Panc1 (cell line): ENCODE data around the gene RNF38. TPM values are rescaled to one million over a fixed set of nuclear protein-coding genes. Genes with fewer than 3 reads are reported as not detected.
"Not testable (repeated sequence)": the region's sequence is repeated elsewhere in the genome, so short reads cannot be mapped to it uniquely, and the experiment has no call there.

Experiments used
- ATAC-seq: fragments of 200-7000 bp; cut with Tn5 transposase; 2 replicates; pipeline ENCODE4 v1.9.1; 2020; ENCODE audit warnings: mild to moderate bottlenecking, moderate library complexity
- BruUV-seq: library from RNA; stranded (reverse); fragments of 400-500 nt; replicated peaks from 2 replicates; lab custom pipeline; 2021; lab: Mats Ljungman, UMichigan
- CTCF ChIA-PET: fragments of 300-600 bp; sonication (Branson Sonifier 250); formaldehyde crosslinking; loops from one replicate; lab custom pipeline; 2022; ENCODE audit warnings: antibody characterized with exemption; lab: Charles Lee
- POLR2A ChIA-PET: fragments of 300-600 bp; sonication (Branson Sonifier 250); formaldehyde crosslinking; loops from one replicate; lab custom pipeline; 2022; ENCODE audit warnings: antibody characterized with exemption; lab: Charles Lee
- DNase-seq: peaks from one replicate; pipeline ENCODE4 v3.0.0-alpha.2; 2010; ENCODE audit warnings: low read depth, low spot score
- H3K27ac ChIP-seq: 2 replicates; pipeline ENCODE4 v1.5.1; 2011; ENCODE audit warnings: mild to moderate bottlenecking, low read length, inconsistent platforms
- H3K27me3 ChIP-seq: fragments of 200-500 bp; sonication (Bioruptor generic); 2 replicates; pipeline ENCODE4 v1.6.0; 2014; ENCODE audit warnings: low read length, inconsistent platforms; ENCODE audit not compliant: control insufficient read depth, insufficient read depth
- H3K36me3 ChIP-seq: fragments of 200-500 bp; sonication (Bioruptor generic); 2 replicates; pipeline ENCODE4 v1.5.1; 2014; ENCODE audit warnings: inconsistent platforms, mild to moderate bottlenecking, low read length, moderate library complexity; ENCODE audit not compliant: control insufficient read depth, insufficient read depth
- H3K4me1 ChIP-seq: 2 replicates; pipeline ENCODE4 v1.5.1; 2011; ENCODE audit warnings: inconsistent platforms, mild to moderate bottlenecking, low read length, moderate library complexity; ENCODE audit not compliant: control insufficient read depth, insufficient read depth
- H3K4me3 ChIP-seq, 2 experiments: 2 replicates each; pipeline ENCODE4 v1.5.1; 2011 to 2012; ENCODE audit warnings: low read depth in 2 of 2, low read length in 2 of 2, mild to moderate bottlenecking in 2 of 2, inconsistent platforms in 1 of 2, moderate library complexity in 1 of 2
- H3K9me3 ChIP-seq: fragments of 200-500 bp; sonication (Bioruptor generic); 2 replicates; pipeline ENCODE4 v1.5.1; 2014; ENCODE audit warnings: low read depth, mild to moderate bottlenecking, inconsistent platforms, low read length, moderate library complexity; ENCODE audit not compliant: control insufficient read depth, insufficient read depth
- POLR2AphosphoS5 ChIP-seq: IDR thresholded peaks from 2 replicates; pipeline ENCODE4 v1.6.1; 2012; ENCODE audit warnings: mild to moderate bottlenecking, low read depth, low read length, moderate library complexity
- SIN3A ChIP-seq: IDR thresholded peaks from 2 replicates; pipeline ENCODE4 v1.6.1; 2012; ENCODE audit warnings: low read depth, mild to moderate bottlenecking, low read length, moderate library complexity, borderline replicate concordance; ENCODE audit not compliant: insufficient read depth
- TCF7L2 ChIP-seq: IDR thresholded peaks from 2 replicates; pipeline ENCODE4 v1.6.1; 2011; ENCODE audit warnings: mild to moderate bottlenecking, low read depth, low read length, inconsistent platforms
- in situ Hi-C: cut with HindIII; loops from 2 replicates; pipeline ENCODE4 v1.10.0; 2016; ENCODE audit warnings: low sequenced_read_pairs, low pct_unique_long_range_greater_than_20kb
- intact Hi-C: fragments of 100-400 bp; cut with micrococcal nuclease; formaldehyde crosslinking; loops from one replicate; pipeline ENCODE4 v1.10.0; 2022; ENCODE audit not compliant: unreplicated experiment
- total RNA-seq: library from RNA; stranded (reverse); gene quantifications from one replicate; pipeline ENCODE4 v1.2.1, GENCODE V29; 2021; ENCODE audit not compliant: unreplicated experiment
- TF ChIP-seq, protein P1 (sequence below), 2 experiments: IDR thresholded peaks; 2 replicates each; pipeline ENCODE4 v1.6.1; 2011 to 2012; ENCODE audit warnings: low read depth in 2 of 2, control low read depth in 1 of 2, low read length in 1 of 2, mild to moderate bottlenecking in 1 of 2, moderate library complexity in 1 of 2; ENCODE audit not compliant: insufficient read depth in 1 of 2
- TF ChIP-seq, protein P2 (sequence below): fragments of 450-650 bp; IDR thresholded peaks from 2 replicates; pipeline ENCODE4 v1.5.1; 2017; ENCODE audit warnings: mild to moderate bottlenecking

The RNF38 gene
- total RNA-seq, 1 experiment from 2014 or later = 78.0 TPM

GRCh38 chr9:36416890-36417289 lies 16.8 kb upstream of the RNF38 start:
- CTCF ChIA-PET = interaction anchor here (0.7 kb wide), 1 partner anchor 10 kb away, joined by 4 read pairs; no protein-coding TSS in a partner anchor
- DNase-seq = no peak
- intact Hi-C loops (no loop called here), in situ Hi-C loops (no loop called here)
- POLR2A ChIA-PET = no interaction called here
- Histone ChIP-seq H3K4me1 (peaks cover 24% of the 10 kb centered on the region), H3K27ac (no peak overlapping the region), H3K9me3 (no peaks in the 10 kb centered on the region), H3K27me3 (no peaks in the 10 kb centered on the region), H3K36me3 (no peaks in the 10 kb centered on the region), H3K4me3 (no peak overlapping the region)
- no TSS peak for BruUV-seq
- no peak for ATAC-seq
- TF ChIP-seq POLR2AphosphoS5 (no peak), TCF7L2 (no peak), SIN3A (no peak)
- TF ChIP-seq, protein P1, sequence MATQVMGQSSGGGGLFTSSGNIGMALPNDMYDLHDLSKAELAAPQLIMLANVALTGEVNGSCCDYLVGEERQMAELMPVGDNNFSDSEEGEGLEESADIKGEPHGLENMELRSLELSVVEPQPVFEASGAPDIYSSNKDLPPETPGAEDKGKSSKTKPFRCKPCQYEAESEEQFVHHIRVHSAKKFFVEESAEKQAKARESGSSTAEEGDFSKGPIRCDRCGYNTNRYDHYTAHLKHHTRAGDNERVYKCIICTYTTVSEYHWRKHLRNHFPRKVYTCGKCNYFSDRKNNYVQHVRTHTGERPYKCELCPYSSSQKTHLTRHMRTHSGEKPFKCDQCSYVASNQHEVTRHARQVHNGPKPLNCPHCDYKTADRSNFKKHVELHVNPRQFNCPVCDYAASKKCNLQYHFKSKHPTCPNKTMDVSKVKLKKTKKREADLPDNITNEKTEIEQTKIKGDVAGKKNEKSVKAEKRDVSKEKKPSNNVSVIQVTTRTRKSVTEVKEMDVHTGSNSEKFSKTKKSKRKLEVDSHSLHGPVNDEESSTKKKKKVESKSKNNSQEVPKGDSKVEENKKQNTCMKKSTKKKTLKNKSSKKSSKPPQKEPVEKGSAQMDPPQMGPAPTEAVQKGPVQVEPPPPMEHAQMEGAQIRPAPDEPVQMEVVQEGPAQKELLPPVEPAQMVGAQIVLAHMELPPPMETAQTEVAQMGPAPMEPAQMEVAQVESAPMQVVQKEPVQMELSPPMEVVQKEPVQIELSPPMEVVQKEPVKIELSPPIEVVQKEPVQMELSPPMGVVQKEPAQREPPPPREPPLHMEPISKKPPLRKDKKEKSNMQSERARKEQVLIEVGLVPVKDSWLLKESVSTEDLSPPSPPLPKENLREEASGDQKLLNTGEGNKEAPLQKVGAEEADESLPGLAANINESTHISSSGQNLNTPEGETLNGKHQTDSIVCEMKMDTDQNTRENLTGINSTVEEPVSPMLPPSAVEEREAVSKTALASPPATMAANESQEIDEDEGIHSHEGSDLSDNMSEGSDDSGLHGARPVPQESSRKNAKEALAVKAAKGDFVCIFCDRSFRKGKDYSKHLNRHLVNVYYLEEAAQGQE (IDR thresholded peaks at IDR 0.05; ENCODE audit: insufficient read depth in 1 of 2, low read depth in 2 of 2, low read length in 1 of 2) = no peak
- TF ChIP-seq, protein P2, sequence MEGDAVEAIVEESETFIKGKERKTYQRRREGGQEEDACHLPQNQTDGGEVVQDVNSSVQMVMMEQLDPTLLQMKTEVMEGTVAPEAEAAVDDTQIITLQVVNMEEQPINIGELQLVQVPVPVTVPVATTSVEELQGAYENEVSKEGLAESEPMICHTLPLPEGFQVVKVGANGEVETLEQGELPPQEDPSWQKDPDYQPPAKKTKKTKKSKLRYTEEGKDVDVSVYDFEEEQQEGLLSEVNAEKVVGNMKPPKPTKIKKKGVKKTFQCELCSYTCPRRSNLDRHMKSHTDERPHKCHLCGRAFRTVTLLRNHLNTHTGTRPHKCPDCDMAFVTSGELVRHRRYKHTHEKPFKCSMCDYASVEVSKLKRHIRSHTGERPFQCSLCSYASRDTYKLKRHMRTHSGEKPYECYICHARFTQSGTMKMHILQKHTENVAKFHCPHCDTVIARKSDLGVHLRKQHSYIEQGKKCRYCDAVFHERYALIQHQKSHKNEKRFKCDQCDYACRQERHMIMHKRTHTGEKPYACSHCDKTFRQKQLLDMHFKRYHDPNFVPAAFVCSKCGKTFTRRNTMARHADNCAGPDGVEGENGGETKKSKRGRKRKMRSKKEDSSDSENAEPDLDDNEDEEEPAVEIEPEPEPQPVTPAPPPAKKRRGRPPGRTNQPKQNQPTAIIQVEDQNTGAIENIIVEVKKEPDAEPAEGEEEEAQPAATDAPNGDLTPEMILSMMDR = no peak

- TF ChIP-seq TCF7L2 = no peak
- TF ChIP-seq, protein P1 (IDR thresholded peaks at IDR 0.05; ENCODE audit: insufficient read depth in 1 of 2, low read depth in 2 of 2, low read length in 1 of 2) = no peak
- TF ChIP-seq, protein P2 = no peak
- TF ChIP-seq SIN3A = no peak
- no peak for TF ChIP-seq POLR2AphosphoS5
- intact Hi-C loops = no loop called here
- no peak overlapping the region for H3K4me3 ChIP-seq
- no TSS peak for BruUV-seq
- H3K36me3 ChIP-seq = no peaks in the 10 kb centered on the region
- CTCF ChIA-PET = interaction anchor here (0.7 kb wide), 1 partner anchor 9 kb away, joined by 4 read pairs; no protein-coding TSS in a partner anchor
- no peaks in the 10 kb centered on the region for H3K9me3 ChIP-seq
- POLR2A ChIA-PET = interaction anchor here (0.6 kb wide), 1 partner anchor 312 kb away, joined by 10 read pairs; no protein-coding TSS in a partner anchor
- H3K27me3 ChIP-seq = no peaks in the 10 kb centered on the region
- in situ Hi-C loops = no loop called here
- peaks cover 24% of the 10 kb centered on the region for H3K4me1 ChIP-seq
- DNase-seq (no peak), ATAC-seq (no peak)
- H3K27ac ChIP-seq = no peak overlapping the region
Observed at GRCh38 chr9:36415822-36416525, 15.9 kb upstream of the RNF38 start.

GRCh38 chr9:36411410-36411809 lies 11.3 kb upstream of the RNF38 start:
- H3K4me1 ChIP-seq, ATAC-seq, in situ Hi-C loops, H3K4me3 ChIP-seq, H3K36me3 ChIP-seq, POLR2A ChIA-PET, intact Hi-C loops, H3K27me3 ChIP-seq, BruUV-seq, H3K9me3 ChIP-seq, H3K27ac ChIP-seq, DNase-seq: not testable (repeated sequence)
- CTCF ChIA-PET = interaction anchor here (0.5 kb wide), 2 partner anchors 65 to 147 kb away, joined by 3 to 7 read pairs; no protein-coding TSS in a partner anchor
